Endothelial cell (in vitro differentiated cells): Measurements from ENCODE around the gene UBAC2. TPM values are rescaled to one million over a fixed set of nuclear protein-coding genes. Genes with fewer than 3 reads are reported as not detected.

Experiments
- DNase-seq: peaks from one replicate; pipeline ENCODE4 v3.0.0; 2021; ENCODE audit warnings: low spot score
- H3K27ac Mint-ChIP-seq: one replicate; pipeline ENCODE4 v1.8.0; 2021; ENCODE audit warnings: mixed read lengths, inconsistent platforms; ENCODE audit not compliant: unreplicated experiment
- H3K27me3 Mint-ChIP-seq: one replicate; pipeline ENCODE4 v1.8.0; 2021; ENCODE audit warnings: mild to moderate bottlenecking, moderate library complexity, mixed read lengths, inconsistent platforms; ENCODE audit not compliant: unreplicated experiment
- H3K36me3 Mint-ChIP-seq: one replicate; pipeline ENCODE4 v1.8.0; 2021; ENCODE audit warnings: mild to moderate bottlenecking, low read depth, mixed read lengths, inconsistent platforms; ENCODE audit not compliant: unreplicated experiment
- H3K4me1 Mint-ChIP-seq: one replicate; pipeline ENCODE4 v1.8.0; 2021; ENCODE audit warnings: mild to moderate bottlenecking, mixed read lengths, inconsistent platforms; ENCODE audit not compliant: unreplicated experiment
- H3K4me3 Mint-ChIP-seq: one replicate; pipeline ENCODE4 v1.8.0; 2021; ENCODE audit warnings: mild to moderate bottlenecking, mixed read lengths, inconsistent platforms; ENCODE audit not compliant: unreplicated experiment
- H3K9me3 Mint-ChIP-seq: one replicate; pipeline ENCODE4 v1.8.0; 2021; ENCODE audit warnings: mixed read lengths, inconsistent platforms; ENCODE audit not compliant: unreplicated experiment
- CTCF ChIP-seq: fragments of 200-600 bp; sonication (generic); IDR thresholded peaks from one replicate; pipeline ENCODE4 v1.5.0; 2021; ENCODE audit warnings: antibody characterized with exemption; ENCODE audit not compliant: unreplicated experiment
- total RNA-seq: library from RNA; stranded (reverse); fragmentation: NEBNext Ultra II Directional; extraction: Animal tissue kit (Norgen Biotek cat#: 25700); gene quantifications from one replicate; pipeline ENCODE4 v1.2.1, GENCODE V29; 2021; ENCODE audit not compliant: unreplicated experiment

The UBAC2 gene
- total RNA-seq, 1 donor from 2014 or later, result 58.6 TPM

GRCh38 chr13:99417201-99418102 lies 216.8 kb downstream of the UBAC2 start:
- no peak for DNase-seq
- H3K9me3 Mint-ChIP-seq, result no peaks in the 10 kb centered on the region
- no peak for TF ChIP-seq CTCF
- H3K36me3 Mint-ChIP-seq, result no peaks in the 10 kb centered on the region
- no peak overlapping the region for H3K4me3 Mint-ChIP-seq
- H3K27ac Mint-ChIP-seq, result no peak overlapping the region
- H3K4me1 Mint-ChIP-seq, result peaks cover 18% of the 10 kb centered on the region
- peaks cover 7% of the 10 kb centered on the region for H3K27me3 Mint-ChIP-seq

GRCh38 chr13:99418103-99418842 lies 217.6 kb downstream of the UBAC2 start:
- DNase-seq, result no peak
- Mint-ChIP-seq H3K4me3 (no peak overlapping the region), H3K27me3 (peaks cover 7% of the 10 kb centered on the region), H3K9me3 (no peaks in the 10 kb centered on the region), H3K27ac (no peak overlapping the region), H3K4me1 (peaks cover 18% of the 10 kb centered on the region), H3K36me3 (no peaks in the 10 kb centered on the region)
- no peak for TF ChIP-seq CTCF

- Mint-ChIP-seq H3K9me3 (no peaks in the 10 kb centered on the region), H3K27me3 (peaks cover 7% of the 10 kb centered on the region), H3K4me1 (peaks cover 18% of the 10 kb centered on the region), H3K4me3 (no peak overlapping the region), H3K36me3 (no peaks in the 10 kb centered on the region), H3K27ac (no peak overlapping the region)
- no peak for DNase-seq
- TF ChIP-seq CTCF, result no peak
Observed at GRCh38 chr13:99418843-99419140, 218.1 kb downstream of the UBAC2 start.

- peaks cover 7% of the 10 kb centered on the region for H3K27me3 Mint-ChIP-seq
- no peak for TF ChIP-seq CTCF
- peaks cover 18% of the 10 kb centered on the region for H3K4me1 Mint-ChIP-seq
- H3K36me3 Mint-ChIP-seq, result no peaks in the 10 kb centered on the region
- DNase-seq, result no peak
- H3K4me3 Mint-ChIP-seq, result no peak overlapping the region
- no peak overlapping the region for H3K27ac Mint-ChIP-seq
- H3K9me3 Mint-ChIP-seq, result no peaks in the 10 kb centered on the region
Observed at GRCh38 chr13:99419591-99420243, 219.1 kb downstream of the UBAC2 start.
